CD4-positive, alpha-beta T cell (primary cell): ENCODE results near the gene CHCHD1. TPM values are rescaled to one million over a fixed set of nuclear protein-coding genes. Genes with fewer than 3 reads are reported as not detected.
A peak's percentile ranks its signal among the peaks of the same experiment; 100 is the strongest.

Experiments
- ATAC-seq: fragments of 200-7000 bp; cut with Tn5 transposase; one replicate; pipeline ENCODE4 v1.10.0; 2022; ENCODE audit warnings: mild to moderate bottlenecking; ENCODE audit not compliant: poor library complexity
- CTCF ChIA-PET: fragments of 350-600 bp; sonication (Branson Sonifier 250); formaldehyde crosslinking; loops from one replicate; lab custom pipeline; 2021; ENCODE audit warnings: antibody characterized with exemption, inconsistent platforms; lab: Charles Lee
- POLR2A ChIA-PET: fragments of 350-600 bp; sonication (Branson Sonifier 250); formaldehyde crosslinking; loops from one replicate; lab custom pipeline; 2021; ENCODE audit warnings: antibody characterized with exemption, inconsistent platforms; lab: Charles Lee
- DNase-seq, 14 experiments: peaks; one replicate each; pipeline ENCODE4 v3.0.0-alpha.2; 2013 to 2020; ENCODE audit warnings: mixed read lengths in 2 of 14
- H3K27ac ChIP-seq, 2 donors: one replicate each; pipeline versions ENCODE4 v1.5.1 to v1.7.0; 2013; ENCODE audit warnings: low read length in 2 of 2, low read depth in 1 of 2, mild to moderate bottlenecking in 1 of 2
- H3K27me3 ChIP-seq, 2 experiments: 1 replicate in 1 of 2; 2 replicates in 1 of 2; pipeline versions ENCODE4 v1.6.1 to v1.7.0; 2013; ENCODE audit warnings: low read length in 2 of 2, control low read depth in 1 of 2, mild to moderate bottlenecking in 1 of 2, moderate library complexity in 1 of 2; ENCODE audit not compliant: insufficient read depth in 2 of 2, control insufficient read depth in 1 of 2
- H3K36me3 ChIP-seq: one replicate; pipeline ENCODE4 v1.6.1; 2013; ENCODE audit warnings: low read length, control low read depth; ENCODE audit not compliant: insufficient read depth
- H3K4me1 ChIP-seq: one replicate; pipeline ENCODE4 v1.6.1; 2013; ENCODE audit warnings: low read length, control low read depth; ENCODE audit not compliant: insufficient read depth
- H3K4me3 ChIP-seq: one replicate; pipeline ENCODE4 v1.5.1; 2013; ENCODE audit warnings: mild to moderate bottlenecking, low read length, moderate library complexity
- H3K9me3 ChIP-seq, 2 experiments: 1 replicate in 1 of 2; 2 replicates in 1 of 2; pipeline versions ENCODE4 v1.6.1 to v1.7.0; 2013; ENCODE audit warnings: low read length in 2 of 2, mild to moderate bottlenecking in 2 of 2, control low read depth in 1 of 2, moderate library complexity in 1 of 2; ENCODE audit not compliant: control insufficient read depth in 1 of 2, insufficient read depth in 1 of 2
- H3K27ac Mint-ChIP-seq: one replicate; pipeline ENCODE4 v1.8.0; 2020; ENCODE audit warnings: mixed read lengths
- H3K27me3 Mint-ChIP-seq: one replicate; pipeline ENCODE4 v1.8.0; 2021; ENCODE audit warnings: mixed read lengths
- H3K36me3 Mint-ChIP-seq: one replicate; pipeline ENCODE4 v1.8.0; 2021; ENCODE audit warnings: low read depth, mixed read lengths
- H3K4me1 Mint-ChIP-seq: one replicate; pipeline ENCODE4 v1.8.0; 2021; ENCODE audit warnings: low read depth, mixed read lengths
- H3K4me3 Mint-ChIP-seq: one replicate; pipeline ENCODE4 v1.8.0; 2020; ENCODE audit warnings: mild to moderate bottlenecking, mixed read lengths
- H3K9me3 Mint-ChIP-seq: one replicate; pipeline ENCODE4 v1.8.0; 2020; ENCODE audit warnings: mixed read lengths
- CTCF ChIP-seq: fragments of 200-600 bp; IDR thresholded peaks from one replicate; pipeline ENCODE4 v1.8.0; 2022; ENCODE audit warnings: antibody characterized with exemption, mild to moderate bottlenecking
- intact Hi-C, 2 experiments: fragments of 100-400 bp; cut with DNase I in 1 of 2; cut with micrococcal nuclease in 1 of 2; formaldehyde crosslinking; loops; one replicate each; pipeline versions ENCODE4 v1.15.1 to v1.9.0; 2023 to 2025; cut with DNase I, micrococcal nuclease
- total RNA-seq, 174 experiments: library from RNA in 2 of 174; stranded (reverse) in 2 of 174; gene quantifications; one replicate each; pipeline ENCODE4 v1.2.3 and lab custom pipeline; 2021 to 2026

CHCHD1 gene
- total RNA-seq, 2 experiments from 2014 or later: 6.3 to 6.8 TPM

DNA sequence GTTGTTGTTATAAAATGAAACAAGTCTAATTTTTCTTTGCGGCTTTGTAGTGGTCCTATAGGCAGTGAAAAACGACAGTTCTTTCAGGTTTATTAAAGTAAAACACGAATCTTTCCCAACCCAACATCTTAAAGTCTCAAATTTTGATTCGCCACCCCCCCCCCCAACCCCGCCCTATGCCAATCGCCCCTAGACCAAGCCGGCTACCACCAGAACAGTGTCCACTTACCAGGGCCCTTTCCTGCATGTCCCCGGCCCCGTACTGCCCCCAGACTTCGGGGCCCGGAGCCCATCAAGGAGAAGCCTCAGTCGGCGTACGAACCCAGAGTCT is 335 bp upstream of the CHCHD1 start:
- Histone ChIP-seq H3K27ac (peak overlapping the region; percentile 76 to 82), H3K27me3 (no peaks in the 10 kb centered on the region), H3K4me3 (peak overlapping the region; percentile 88), H3K4me1 (peaks cover 31% of the 10 kb centered on the region), H3K36me3 (peaks cover 31% of the 10 kb centered on the region), H3K9me3 (no peaks in the 10 kb centered on the region)
- Mint-ChIP-seq H3K27ac (peak overlapping the region; percentile 94), H3K27me3 (no peaks in the 10 kb centered on the region), H3K9me3 (no peaks in the 10 kb centered on the region), H3K36me3 (peaks cover 41% of the 10 kb centered on the region), H3K4me3 (peak overlapping the region; percentile 100), H3K4me1 (peaks cover 64% of the 10 kb centered on the region)
- ChIA-PET CTCF (interaction anchor here (1.6 to 1.7 kb wide), 3 partner anchors 9 to 98 kb away, joined by 5 to 10 read pairs (median 8); a partner anchor contains a TSS), POLR2A (interaction anchor here (0.9 to 10.2 kb wide), 15 partner anchors 11 to 369 kb away, joined by 3 to 244 read pairs (median 4); partner anchors contain the start of genes AP3M1, CAMK2G, NDST2 and PPP3CB)
- intact Hi-C loops: loop anchor here in 1 of 2 experiments (5.0 to 10.0 kb wide), 3 partner anchors 287 to 1564 kb away; partner anchors contain the start of genes ADK, ANAPC16, AP3M1 and ASCC1
- no peak for TF ChIP-seq CTCF
- DNase-seq (no peak), ATAC-seq (no peak)

DNA sequence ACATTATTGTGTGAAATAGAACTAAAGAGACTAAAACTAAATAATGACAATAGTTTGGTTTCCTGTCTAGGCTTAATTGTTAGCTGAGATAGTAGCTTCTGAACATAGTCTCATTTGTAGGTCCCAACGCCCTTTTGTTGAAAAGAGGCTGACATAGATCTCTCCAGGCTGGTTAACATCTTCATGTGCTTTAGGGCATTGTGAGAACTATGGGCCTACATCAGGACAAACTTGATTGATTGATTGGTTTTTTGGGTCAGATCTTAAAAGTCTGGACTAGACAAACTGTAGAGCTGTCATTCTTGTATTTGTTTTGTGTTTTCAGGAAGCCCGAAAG is 869 bp downstream of the CHCHD1 start:
- Histone ChIP-seq H3K27me3 (no peaks in the 10 kb centered on the region), H3K9me3 (no peaks in the 10 kb centered on the region), H3K36me3 (peaks cover 22% of the 10 kb centered on the region), H3K4me3 (peak overlapping the region; percentile 88), H3K4me1 (peaks cover 43% of the 10 kb centered on the region), H3K27ac (peak overlapping the region; percentile 76 to 82)
- intact Hi-C loops: loop anchor here (1.0 to 10.0 kb wide), 5 partner anchors 28 to 1565 kb away; partner anchors contain the start of genes ADK (in 1 of the 2), ANAPC16 (in 1 of the 2), AP3M1 (in 1 of the 2) and ASCC1 (in 1 of the 2)
- H3K27me3 Mint-ChIP-seq: no peaks in the 10 kb centered on the region
- no peak for TF ChIP-seq CTCF
- no peaks in the 10 kb centered on the region for H3K9me3 Mint-ChIP-seq
- DNase-seq (no peak), ATAC-seq (no peak)
- ChIA-PET POLR2A (interaction anchor here (2.4 to 10.2 kb wide), 3 partner anchors 12 to 38 kb away, joined by 10 to 244 read pairs (median 88); partner anchors contain the start of gene NDST2), CTCF (interaction anchor here (1.2 to 2.4 kb wide), 3 partner anchors 10 to 97 kb away, joined by 3 to 9 read pairs (median 4); a partner anchor contains a TSS)
- peak overlapping the region; percentile 100 for H3K4me3 Mint-ChIP-seq
- H3K4me1 Mint-ChIP-seq: peaks cover 69% of the 10 kb centered on the region
- peak overlapping the region; percentile 94 for H3K27ac Mint-ChIP-seq
- peaks cover 34% of the 10 kb centered on the region for H3K36me3 Mint-ChIP-seq

DNA sequence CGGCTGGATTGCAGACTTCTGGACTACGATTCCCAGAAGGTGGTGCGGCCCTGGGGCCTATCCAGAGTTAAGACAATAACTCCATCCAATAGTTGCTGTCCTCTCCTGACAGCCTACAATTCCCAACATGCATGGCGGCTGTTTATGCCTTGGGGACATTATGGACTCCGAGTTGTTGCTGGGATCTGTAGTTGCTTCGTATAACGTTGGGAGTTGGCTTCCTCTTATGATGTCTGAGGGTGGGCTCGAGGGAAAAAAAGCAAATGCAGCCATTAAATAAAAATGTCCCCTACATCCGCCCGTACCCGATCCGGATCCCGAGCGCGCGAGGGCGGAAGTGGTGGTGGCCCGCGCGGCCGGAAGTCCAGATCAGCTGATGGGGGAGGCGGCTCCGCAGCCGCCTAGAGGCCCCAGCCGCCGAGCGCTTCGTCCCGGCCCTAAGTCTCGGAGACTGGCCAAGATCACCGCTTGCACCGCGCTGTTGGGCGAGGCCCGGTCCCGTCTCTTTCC is 3.4 kb downstream of the CHCHD1 start, which contains the start of gene ZSWIM8:
TSS of gene ZSWIM8 (plus strand) at position 396 of the 510 bp plus-strand sequence. CDS start 273 bp downstream, outside the sequence.
- ChIA-PET POLR2A (interaction anchor here (0.6 to 10.2 kb wide), 7 partner anchors 9 to 595 kb away, joined by 3 to 244 read pairs (median 7); partner anchors contain the start of genes AP3M1, NDST2 and SEC24C), CTCF (interaction anchor here (1.1 to 2.8 kb wide), 3 partner anchors 12 to 25 kb away, joined by 3 to 12 read pairs (median 11); a partner anchor contains a TSS)
- Histone ChIP-seq H3K4me3 (peak within 1 kb of the TSS; percentile 94), H3K27me3 (no peaks in the 10 kb centered on the region), H3K9me3 (no peaks in the 10 kb centered on the region), H3K4me1 (peaks cover 38% of the 10 kb centered on the region), H3K27ac (peak within 1 kb of the TSS; percentile 80), H3K36me3 (peaks cover 19% of the 10 kb centered on the region)
- no peaks in the 10 kb centered on the region for H3K27me3 Mint-ChIP-seq
- DNase-seq (peak; percentile 69 to 95 (median 82)), ATAC-seq (peak; percentile 83)
- H3K4me3 Mint-ChIP-seq: peak within 1 kb of the TSS; percentile 98
- intact Hi-C loops: loop anchor here (1.0 to 10.0 kb wide), 7 partner anchors 13 to 370 kb away; partner anchors contain the start of genes ADK (in 1 of the 2), AP3M1 (in 1 of the 2), PPP3CB (in 1 of the 2) and SEC24C (in 1 of the 2)
- peaks cover 35% of the 10 kb centered on the region for H3K36me3 Mint-ChIP-seq
- peak within 1 kb of the TSS; percentile 96 for H3K27ac Mint-ChIP-seq
- no peak for TF ChIP-seq CTCF
- peaks cover 61% of the 10 kb centered on the region for H3K4me1 Mint-ChIP-seq
- no peaks in the 10 kb centered on the region for H3K9me3 Mint-ChIP-seq
